DMS 273 (cell line): ENCODE results near the gene HINT2.
A peak's percentile ranks its signal among the peaks of the same experiment; 100 is the strongest.

ENCODE experiments used
- DNase-seq: peaks from one replicate; lab custom pipeline; 2025; ENCODE audit not compliant: unreplicated experiment; lab: John Stamatoyannopoulos, UW

HINT2 gene

DNA sequence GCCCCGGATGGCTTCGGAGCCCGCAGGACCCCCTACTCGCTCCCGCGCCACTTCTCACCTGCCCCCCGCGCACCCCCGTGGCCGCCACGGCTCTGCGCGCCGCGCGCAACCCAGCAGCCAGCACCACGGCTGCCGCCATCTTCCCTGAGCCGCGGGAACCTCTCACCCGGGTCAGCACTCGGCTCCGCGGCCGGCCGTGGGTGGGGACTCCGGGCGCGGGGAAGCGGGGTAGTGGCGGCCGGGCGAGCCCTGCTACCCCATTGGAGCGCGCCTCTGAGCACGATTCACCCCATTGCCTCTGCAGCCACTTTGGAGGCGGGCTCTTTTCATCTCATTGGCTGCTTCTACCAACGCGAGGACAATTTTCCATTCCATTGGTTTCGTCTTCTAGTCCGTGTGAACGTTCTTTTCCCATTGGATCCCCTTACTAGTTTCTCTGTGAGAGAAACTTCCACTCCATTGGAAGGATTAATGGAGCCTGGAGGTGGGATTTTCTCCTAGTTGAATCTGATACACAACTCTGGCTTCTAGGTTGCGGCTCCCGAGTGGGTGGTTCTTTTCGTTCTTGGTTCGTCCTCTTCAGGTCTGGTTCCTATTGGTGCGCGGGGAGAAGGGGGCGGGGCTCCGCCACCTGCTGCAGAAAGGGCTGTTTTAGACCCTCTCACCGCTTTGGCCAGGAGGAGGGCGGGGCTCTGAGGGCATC is at the start of gene HINT2:
Gene HINT2 (minus strand): TSS at position 202 of the 703 bp plus-strand sequence. CDS start 63 bp downstream, at position 139.
- DNase-seq = peak; percentile 100

DNA sequence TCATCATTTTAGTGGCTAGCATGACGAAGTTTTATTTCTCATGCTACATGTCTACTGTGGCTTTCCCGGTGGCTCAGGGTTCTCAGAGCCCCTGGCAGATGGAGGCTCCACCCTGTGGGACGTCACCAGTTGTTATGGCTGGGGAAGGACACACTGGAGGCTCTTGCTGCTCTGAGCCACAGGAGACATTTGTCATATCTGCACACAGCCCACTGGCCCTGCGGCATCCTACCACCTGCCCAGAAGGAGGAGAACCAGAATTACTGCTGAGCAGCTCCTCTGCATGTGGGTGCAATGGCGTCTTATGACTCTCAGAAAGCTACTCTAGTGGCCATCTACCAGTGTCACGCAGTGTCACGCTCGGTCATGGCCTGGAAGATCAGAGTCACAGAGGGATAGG is 48.7 kb upstream of the HINT2 start:
- DNase-seq = no peak

DNA sequence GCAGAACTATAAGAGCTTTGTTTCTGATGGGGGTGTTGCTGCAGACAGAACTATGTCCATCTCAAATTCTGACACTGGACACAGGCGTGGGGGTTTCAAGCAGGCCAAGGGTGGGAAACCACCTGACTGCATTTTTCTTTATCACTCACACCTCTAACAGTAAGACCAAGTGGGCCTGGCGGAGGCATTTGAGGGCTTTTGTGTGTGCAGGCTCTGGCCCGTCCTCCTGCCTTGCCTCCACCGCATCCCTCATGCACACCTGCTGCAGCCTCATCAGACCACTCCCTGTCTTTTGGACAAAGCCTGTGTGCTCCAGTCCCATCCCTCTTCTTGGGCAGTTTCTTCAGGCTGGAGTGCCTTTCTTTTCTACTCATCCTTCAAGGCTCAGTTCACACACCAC is 47.5 kb upstream of the HINT2 start:
- no peak for DNase-seq

DNA sequence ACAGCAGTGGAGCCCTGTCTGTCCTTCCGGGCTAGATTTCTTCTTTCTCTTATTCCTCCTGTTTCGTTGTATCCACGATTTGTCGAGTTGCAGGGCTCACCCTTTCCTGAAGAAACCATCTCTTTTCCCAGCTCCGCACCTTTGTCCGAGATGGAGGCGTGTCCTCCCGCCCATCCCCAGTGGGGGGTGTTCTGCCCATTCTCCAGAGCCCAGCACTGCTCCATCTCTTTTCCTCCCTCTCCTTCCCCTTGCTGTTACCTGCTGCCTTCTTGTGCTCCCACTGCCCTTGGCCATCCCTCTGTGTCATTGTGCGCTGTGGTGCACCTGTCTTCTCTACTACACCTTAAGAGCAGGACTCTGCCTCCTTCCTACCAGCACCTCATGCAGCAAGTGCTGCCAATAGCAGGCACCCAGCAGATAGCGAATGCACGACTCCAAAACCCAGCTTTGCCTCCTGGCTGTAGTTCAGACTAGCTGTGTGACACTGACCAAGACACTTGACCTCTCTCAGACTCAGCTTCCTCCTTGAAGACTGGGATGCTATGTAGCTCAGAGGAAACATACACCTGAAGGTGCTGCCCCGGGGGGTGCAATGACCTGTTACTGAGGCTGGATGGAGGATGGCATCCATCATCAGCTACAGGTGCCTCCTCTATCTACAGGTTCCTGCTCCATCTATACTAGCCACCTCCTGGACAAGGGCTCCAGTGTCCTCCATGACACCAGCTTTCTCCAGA is 46.5 kb upstream of the HINT2 start:
- DNase-seq = no peak

DNA sequence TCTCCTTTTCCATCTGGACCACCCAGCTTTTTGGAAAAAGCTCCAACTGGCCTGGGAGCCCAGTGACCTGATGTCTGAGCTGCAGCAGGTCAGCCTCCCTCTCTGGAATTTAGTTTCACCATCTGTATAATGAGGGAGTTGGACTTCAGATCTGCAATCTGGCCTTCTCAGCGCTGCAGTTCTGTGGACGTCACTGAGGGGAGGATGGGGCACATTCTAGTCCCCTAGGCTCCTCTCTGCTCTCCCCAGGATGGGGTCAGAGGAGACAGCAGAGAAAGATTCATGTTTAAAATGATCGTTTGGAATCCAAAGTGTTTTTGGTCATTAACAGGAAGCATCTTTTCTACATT is 45.1 kb upstream of the HINT2 start:
- DNase-seq = peak; percentile 51

DNA sequence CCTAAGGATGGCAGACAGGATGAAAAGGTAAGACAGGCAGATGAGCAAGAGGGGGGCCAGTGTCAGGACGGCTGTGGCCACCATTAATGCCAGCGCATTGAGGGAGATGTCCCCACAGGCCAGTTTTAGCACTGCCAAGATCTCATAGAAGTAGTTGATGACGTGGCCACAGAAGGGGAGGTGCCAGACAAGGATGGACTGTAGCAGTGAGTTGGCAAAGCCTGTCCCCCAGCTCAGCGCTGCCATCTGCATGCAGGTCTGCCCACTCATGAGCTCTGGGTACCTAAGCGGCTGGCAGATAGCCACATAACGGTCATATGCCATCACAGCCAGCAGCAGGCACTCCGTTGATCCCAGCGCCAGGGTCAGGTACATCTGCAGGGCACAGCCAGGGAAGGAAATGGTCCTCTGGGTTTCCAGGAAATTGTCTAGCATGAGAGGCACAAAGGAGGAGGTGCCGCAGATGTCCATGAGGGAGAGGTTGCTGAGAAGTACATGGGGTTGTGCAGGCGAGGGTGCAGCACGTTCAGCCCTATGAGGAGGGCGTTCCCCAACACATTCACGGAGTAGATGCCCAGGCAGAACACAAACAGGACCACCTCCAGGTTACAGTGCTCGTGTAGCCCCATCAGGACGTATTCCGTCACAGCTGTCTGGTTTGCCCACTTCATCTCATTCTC is 44.6 kb upstream of the HINT2 start:
- peak; percentile 69 for DNase-seq

DNA sequence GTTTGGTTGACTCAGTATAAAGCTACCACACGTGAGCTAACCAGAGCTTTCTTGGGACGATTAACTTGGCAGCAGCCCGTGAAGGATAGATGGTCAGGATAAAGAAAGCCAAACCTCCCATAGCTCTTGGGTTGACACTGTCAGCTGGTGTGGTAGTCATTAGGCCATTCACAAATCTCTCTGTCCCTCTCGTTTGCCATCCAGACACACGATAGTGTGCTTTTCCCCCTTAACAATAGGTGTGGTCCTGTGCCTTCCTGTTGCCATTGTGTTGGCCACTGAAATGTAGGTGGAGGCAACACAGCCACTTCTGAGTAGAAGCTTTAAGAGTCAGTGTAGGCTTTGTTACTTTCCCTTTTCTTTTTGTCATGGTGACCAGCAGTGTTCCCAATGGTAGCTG is 43.6 kb upstream of the HINT2 start:
- DNase-seq = no peak

DNA sequence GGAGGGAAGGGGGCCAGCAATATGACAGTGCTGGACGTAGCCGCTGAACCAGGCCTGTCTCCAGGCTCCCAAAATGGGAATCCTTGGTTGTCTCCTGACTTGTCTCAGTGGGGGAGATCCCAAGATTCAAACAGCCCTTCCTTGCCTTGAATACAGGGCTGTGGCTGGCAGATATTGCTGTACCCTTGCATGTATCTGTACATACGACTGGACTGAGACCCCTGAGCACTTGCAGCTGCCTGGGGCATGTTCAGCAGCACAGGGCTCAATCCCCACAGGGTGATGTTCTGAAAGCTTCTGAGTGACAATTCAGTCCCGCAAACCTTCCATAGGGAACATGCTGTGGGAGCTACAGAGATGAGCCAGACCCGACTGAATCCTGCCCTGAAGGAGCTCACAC is 42.0 kb upstream of the HINT2 start:
- no peak for DNase-seq

DNA sequence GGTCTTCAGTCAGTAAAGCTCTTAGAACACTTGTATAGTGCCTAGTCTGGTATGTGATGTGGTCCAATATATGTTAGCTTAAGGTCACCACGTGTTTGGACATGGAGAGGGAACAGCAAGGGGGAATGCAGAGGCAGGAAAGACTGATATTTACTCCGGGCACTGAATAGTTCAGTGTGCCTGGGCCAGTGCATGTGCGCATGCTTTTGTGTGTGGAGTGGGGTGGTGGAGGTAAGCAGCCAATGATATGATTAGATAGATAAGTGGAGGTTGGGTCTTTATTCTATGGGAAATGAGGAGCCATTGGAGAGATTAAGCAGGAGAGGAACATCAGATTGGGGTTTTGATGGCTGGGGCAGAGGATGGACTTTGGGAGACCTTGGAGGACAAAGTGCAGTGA is 41.4 kb upstream of the HINT2 start:
- no peak for DNase-seq

DNA sequence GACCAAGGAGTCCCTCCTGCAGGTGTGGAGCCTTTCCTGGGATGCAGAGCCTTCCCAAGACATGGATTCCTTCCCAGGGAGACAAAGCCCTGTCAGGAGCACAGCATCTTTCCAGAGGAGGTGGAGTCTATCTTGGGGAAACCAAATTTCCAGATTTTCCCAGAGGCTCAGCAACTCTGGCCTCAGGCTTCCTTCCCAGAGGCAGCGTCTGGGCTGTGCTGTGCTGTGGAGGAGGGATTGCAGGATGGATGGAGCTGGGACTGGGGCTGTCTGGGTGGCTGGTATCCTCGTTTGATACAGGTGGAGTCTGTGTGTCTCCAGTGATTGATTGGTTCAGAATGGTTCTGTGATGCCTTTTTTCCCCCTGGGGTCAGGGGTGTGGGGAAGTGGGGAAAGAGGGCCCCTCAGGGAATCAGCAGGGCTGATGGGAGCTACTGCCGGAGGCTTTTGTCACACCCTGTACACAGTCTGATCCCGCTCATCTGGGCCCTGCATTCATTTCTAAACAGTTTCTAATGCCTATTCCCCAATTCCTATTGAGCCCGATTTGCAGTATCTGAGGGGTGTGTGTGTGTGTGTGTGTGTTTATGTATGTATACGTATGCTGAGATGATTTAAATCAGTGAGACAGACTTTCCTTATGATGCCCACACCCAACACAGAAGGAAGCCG is 39.4 kb upstream of the HINT2 start:
- no peak for DNase-seq

DNA sequence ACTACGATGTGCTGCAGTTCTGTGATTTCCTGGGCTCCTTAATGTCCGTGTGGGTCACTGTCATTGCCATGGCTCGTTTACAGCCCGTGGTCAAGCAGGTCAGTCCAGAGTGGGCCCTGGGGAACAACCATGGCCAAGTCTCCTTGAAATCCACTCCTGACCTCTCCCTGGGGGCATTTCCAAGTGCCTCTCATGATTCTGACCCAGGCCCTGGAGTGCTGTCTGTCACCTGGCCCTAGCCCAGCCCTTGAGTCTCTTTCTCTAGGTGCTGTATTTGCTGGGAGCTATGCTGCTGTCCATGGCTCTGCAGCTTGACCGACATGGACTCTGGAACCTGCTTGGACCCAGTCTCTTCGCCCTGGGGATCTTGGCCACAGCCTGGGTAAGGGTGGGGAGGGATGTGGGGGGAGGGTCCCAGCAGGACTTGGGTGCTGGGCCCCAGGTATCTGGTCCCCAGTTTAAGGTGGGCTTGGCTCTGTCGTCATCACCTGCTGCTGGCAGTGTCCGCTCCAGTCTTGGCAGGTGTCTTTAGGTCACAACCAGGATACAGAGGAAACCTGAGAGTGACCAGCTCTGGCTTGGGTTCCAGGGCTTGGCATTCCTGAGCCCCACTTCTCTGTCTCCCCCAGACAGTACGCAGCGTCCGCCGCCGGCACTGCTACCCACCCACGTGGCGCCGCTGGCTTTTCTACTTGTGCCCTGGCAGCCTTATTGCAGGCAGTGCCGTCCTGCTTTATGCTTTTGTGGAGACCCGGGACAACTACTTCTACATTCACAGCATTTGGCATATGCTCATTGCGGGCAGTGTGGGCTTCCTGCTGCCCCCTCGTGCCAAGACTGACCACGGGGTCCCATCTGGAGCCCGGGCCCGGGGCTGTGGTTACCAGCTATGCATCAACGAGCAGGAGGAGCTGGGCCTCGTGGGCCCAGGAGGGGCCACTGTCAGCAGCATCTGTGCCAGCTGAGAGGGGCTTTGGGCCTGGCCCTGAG is 38.3 kb upstream of the HINT2 start:
- no peak for DNase-seq

DNA sequence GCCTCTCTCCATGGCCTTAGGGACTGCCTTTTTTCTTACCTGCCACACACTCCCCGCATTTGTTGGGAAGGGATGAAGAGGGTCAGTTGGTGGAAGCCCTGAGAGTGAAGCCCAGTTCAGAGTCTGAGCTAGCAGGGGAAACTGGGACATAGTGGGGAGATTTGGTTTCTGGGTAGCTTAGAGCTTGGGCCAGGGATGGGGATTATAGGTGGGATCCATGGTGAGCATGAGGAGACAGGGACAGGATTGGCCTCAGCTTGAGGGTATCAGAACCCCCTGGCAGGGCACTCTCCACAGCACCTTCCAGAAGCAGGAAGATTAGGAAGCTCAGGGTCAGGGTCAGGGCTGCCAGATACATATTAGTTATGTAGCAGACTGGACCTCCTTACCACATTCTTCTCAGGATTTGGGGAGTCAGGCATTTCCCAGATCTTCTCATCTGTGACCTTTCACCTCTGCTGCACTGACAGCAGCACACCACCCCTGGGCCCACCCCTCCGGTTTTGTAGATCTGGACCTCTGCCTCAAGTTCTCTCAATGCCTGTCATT is 37.5 kb upstream of the HINT2 start:
- no peak for DNase-seq

DNA sequence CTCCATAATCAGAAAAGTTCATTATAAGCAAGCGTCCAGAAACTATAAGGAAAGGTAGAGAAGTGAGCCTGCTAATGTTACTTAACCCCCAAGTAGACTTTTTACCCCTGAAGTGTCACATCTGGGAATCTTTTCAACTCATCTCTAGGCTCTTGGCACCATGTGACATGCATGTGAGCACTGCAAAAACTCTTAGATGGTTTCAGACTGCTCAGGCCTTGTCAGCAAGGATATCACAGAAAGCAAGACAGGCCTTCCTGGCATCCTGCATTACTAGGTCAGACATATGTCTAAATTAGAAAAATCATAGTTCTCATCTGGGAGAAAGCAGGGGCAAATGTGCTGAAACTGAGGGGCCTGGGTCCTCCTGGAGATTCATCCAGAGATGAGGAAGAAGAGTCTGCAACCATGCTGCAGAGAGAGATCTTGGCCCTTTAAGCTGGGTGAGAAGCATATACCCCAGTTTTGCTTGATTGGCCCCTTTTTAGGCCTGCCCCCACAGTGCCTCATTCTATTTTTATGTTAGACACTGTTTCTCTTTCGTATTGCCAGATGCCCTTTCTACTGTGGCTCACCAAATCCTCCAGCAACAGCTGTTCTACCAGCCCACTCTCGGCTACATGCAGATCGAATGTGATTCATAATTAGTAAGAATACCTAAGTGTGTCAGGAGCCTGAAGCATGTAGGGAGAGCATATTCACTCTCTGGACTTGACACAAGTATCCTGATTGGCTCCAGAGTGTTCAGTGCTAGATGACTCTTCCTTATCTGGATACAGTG is 33.1 kb upstream of the HINT2 start:
- DNase-seq = peak; percentile 84

DNA sequence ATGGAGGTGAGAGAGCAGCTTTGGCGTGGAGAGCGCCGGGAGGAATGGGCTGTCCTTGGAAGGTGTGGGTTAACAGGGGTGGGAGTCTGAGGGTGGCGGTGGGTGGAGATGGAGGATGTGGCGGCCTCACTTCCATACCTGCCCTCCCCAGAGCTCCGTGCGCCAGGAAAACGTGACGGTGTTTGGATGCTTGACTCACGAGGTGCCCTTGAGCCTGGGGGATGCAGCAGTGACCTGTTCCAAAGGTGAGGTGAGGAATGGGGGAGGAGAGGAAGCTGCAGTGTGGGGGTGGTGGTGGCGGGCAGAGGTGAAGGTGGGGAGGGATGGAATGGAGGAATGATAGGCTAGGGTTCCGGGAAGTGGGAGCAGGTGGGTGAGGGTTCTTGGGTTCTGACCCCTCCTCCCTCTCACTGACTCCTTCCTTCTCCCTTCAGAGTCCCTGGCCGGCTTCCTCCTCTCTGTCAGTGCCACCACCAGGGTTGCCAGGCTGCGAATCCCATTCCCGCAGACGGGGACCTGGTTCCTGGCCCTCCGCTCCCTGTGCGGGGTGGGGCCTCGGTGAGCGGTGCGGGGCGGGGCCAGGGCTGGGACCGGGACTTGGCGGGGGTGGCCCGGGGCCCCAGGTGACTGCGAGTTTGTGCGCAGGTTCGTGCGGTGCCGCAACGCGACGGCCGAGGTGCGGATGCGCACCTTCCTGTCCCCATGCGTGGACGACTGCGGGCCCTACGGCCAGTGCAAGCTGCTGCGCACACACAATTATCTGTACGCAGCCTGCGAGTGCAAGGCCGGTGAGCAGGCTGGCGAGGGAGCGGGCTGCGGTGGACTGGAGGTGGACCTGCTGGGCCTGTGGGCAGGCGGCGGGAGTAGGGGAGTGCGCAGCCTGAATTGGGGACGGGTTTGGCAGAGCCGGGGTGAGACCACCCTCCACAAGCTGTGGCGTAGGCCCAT is 31.3 kb upstream of the HINT2 start:
- DNase-seq = no peak

DNA sequence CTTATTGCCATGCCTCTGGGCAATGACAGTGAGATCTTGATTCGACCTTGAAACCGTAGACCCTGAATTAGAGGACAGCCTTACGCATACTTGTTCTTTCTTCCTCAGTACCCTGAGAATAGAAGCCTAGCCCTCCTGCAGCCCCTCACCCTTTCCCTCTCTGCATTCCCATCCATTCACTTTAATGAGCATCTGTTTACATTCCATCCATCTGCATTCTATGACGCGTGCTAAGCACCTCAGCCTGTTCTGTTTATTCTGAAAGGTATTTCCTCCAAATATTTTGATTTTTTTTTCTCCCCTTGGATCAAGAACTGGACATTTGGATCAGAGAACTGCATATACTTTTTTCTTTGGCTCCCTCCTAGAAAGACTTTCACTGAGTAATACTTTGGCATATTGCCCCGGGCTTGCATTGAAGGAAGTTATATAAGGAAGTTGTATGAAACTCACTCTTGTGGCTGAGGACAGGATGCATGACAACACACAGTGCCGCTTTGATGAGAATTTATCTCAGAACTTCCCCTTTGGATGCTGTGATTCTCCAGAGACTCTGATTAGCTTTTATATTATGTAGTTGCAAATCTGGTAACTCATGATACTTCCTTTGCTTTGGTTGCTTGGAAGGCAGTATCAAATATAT is 29.9 kb upstream of the HINT2 start:
- peak; percentile 46 for DNase-seq

DNA sequence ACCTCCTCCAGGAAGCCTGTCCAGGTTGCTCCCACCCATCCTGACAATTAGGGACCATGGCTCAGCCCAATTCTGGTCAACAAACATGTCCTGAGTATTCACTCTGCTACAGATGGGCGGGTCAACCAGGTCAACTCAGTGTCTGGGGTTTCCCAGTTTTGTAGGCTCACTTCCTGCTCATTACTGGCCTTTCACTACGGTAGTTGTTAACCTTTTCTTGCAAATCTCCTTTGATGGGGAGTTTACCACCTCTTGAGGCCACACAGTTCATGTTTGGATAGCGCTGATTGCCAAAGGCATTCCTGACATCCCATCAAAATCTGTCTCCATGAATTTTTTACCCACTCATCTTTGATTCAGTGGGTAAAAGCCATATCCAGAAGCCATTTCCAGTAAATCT is 28.0 kb upstream of the HINT2 start:
- DNase-seq = no peak

DNA sequence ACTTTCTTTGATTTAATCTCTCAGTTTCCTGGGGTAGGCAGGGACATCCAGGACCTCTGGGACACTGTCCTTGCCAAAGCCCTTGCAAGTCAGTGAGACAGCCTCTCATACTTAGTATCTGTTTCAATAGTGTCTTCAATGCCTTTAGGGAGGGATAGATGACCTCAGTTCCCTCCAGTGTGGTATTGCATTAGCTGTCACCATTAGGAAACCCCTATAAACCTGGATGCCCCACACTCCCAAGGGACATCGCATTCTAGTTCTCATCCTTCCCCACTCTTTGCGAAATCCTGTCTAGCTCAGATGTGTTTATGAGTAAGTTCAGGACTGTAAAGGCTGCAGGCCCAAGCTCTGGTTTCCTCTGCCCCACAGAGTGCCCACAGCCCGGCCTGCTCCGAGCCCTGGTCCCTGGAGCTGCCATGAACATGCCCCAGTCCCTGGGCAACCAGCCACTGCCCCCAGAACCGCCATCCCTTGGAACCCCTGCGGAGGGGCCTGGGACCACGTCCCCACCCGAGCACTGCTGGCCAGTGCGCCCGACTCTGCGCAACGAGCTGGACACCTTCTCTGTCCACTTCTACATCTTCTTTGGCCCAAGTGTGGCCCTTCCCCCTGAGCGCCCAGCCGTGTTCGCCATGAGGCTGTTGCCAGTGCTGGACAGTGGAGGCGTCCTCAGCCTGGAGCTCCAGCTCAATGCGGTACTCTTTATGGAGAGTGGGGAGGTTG is 27.3 kb upstream of the HINT2 start:
- no peak for DNase-seq
